Suprapubic skin (tissue), 4 donors: ENCODE data around the gene SCAMP2. TPM values are rescaled to one million over a fixed set of nuclear protein-coding genes. Genes with fewer than 3 reads are reported as not detected.

Experiments used
- DNase-seq, 2 donors: peaks; one replicate each; pipeline ENCODE4 v3.0.0-alpha.2; 2019; ENCODE audit warnings: low spot score in 2 of 2
- H3K27ac ChIP-seq: fragments of 200-600 bp; sonication (generic); one replicate; pipeline ENCODE4 v1.5.1; 2019
- H3K27me3 ChIP-seq: fragments of 200-600 bp; sonication (generic); one replicate; pipeline ENCODE4 v1.5.1; 2019
- H3K36me3 ChIP-seq: fragments of 200-600 bp; sonication (generic); one replicate; pipeline ENCODE4 v1.5.1; 2019
- H3K4me1 ChIP-seq: fragments of 200-600 bp; sonication (generic); one replicate; pipeline ENCODE4 v1.5.1; 2019
- H3K4me3 ChIP-seq: fragments of 200-600 bp; sonication (generic); one replicate; pipeline ENCODE4 v1.5.1; 2019; ENCODE audit warnings: mild to moderate bottlenecking
- H3K9me3 ChIP-seq: fragments of 200-600 bp; sonication (generic); one replicate; pipeline ENCODE4 v1.5.1; 2019
- EP300 ChIP-seq: sonication (generic); formaldehyde crosslinking; IDR thresholded peaks from one replicate; pipeline ENCODE4 v1.6.1; 2017; ENCODE audit warnings: antibody characterized with exemption
- POLR2A ChIP-seq, 2 donors: fragments of 450-650 bp; IDR thresholded peaks; one replicate each; pipeline ENCODE4 v1.6.1; 2017; ENCODE audit warnings: antibody characterized with exemption in 2 of 2, mild to moderate bottlenecking in 2 of 2, moderate library complexity in 2 of 2
- POLR2AphosphoS5 ChIP-seq, 3 donors: sonication (generic); formaldehyde crosslinking; IDR thresholded peaks; one replicate each; pipeline ENCODE4 v1.6.1; 2017; ENCODE audit warnings: antibody characterized with exemption in 3 of 3
- WGBS: methylation state at CpG from one replicate; pipeline ENCODE4 v1.1.5; 2018; 5-methylcytosine and 5-hydroxymethylcytosine counted together
- total RNA-seq, 4 donors: library from RNA; depleted of rRNA; stranded (reverse); fragments of >200 nt; gene quantifications; one replicate each; pipeline ENCODE4 v1.1.0, GENCODE V29; 2016
- TF ChIP-seq, protein P1 (sequence below), 2 donors: fragments of 200-600 bp in 1 of 2; fragments of 450-650 bp in 1 of 2; sonication (generic) in 1 of 2; IDR thresholded peaks; one replicate each; pipeline ENCODE4 v1.5.1; 2016 to 2019; ENCODE audit warnings: antibody characterized with exemption in 2 of 2, mild to moderate bottlenecking in 1 of 2, moderate library complexity in 1 of 2

Gene SCAMP2
- total RNA-seq, 4 donors from 2014 or later: 82.7 to 120 (median 102) TPM

DNA sequence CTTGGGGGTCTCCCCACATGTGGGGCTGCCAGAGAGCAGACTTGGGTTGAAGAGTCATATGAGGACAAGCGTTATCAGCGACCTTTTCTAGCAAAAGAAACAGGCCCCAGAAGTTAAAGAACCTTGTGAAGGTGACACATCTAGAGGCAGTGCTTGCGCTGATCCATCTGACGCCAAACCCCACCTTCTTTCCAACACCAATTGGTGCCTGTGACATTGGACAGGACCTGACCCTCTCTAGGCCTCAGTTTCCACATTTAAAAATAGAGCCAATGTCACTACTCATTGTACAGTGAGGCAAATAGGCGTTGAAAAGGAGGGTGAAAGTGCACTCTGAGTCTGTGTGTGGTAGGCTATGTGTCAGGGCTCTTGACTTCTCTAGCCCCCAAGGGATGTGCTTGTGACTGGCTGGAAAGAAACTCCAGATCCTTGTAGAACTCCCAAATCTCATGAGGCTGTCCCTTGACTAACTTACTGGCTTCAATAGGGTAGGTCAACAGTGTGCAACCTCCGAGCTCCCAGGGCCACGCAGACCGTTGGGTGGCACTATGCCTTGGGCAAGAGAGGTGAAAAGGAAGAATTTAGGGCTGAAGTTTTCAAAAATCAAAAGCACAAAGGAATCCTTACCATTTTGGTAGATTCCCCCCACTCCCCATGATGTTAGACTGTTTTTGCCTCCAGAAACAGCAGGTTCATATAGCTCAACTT lies 34.2 kb upstream of the SCAMP2 start:
- peaks cover 31% of the 10 kb centered on the region for H3K36me3 ChIP-seq
- no peaks in the 10 kb centered on the region for H3K9me3 ChIP-seq
- peak overlapping the region; percentile 99 for H3K4me3 ChIP-seq
- TF ChIP-seq POLR2AphosphoS5 (IDR thresholded peaks at IDR 0.05) (no peak), POLR2A (IDR thresholded peaks at IDR 0.05) (no peak), EP300 (no peak)
- TF ChIP-seq, protein P1, sequence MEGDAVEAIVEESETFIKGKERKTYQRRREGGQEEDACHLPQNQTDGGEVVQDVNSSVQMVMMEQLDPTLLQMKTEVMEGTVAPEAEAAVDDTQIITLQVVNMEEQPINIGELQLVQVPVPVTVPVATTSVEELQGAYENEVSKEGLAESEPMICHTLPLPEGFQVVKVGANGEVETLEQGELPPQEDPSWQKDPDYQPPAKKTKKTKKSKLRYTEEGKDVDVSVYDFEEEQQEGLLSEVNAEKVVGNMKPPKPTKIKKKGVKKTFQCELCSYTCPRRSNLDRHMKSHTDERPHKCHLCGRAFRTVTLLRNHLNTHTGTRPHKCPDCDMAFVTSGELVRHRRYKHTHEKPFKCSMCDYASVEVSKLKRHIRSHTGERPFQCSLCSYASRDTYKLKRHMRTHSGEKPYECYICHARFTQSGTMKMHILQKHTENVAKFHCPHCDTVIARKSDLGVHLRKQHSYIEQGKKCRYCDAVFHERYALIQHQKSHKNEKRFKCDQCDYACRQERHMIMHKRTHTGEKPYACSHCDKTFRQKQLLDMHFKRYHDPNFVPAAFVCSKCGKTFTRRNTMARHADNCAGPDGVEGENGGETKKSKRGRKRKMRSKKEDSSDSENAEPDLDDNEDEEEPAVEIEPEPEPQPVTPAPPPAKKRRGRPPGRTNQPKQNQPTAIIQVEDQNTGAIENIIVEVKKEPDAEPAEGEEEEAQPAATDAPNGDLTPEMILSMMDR (IDR thresholded peaks at IDR 0.05): no peak
- H3K27ac ChIP-seq: peak overlapping the region; percentile 96
- no peaks in the 10 kb centered on the region for H3K27me3 ChIP-seq
- DNase-seq: no peak
- H3K4me1 ChIP-seq: peaks cover 19% of the 10 kb centered on the region
- 34% methylated on average over 8 of the region's 8 CpGs for WGBS

DNA sequence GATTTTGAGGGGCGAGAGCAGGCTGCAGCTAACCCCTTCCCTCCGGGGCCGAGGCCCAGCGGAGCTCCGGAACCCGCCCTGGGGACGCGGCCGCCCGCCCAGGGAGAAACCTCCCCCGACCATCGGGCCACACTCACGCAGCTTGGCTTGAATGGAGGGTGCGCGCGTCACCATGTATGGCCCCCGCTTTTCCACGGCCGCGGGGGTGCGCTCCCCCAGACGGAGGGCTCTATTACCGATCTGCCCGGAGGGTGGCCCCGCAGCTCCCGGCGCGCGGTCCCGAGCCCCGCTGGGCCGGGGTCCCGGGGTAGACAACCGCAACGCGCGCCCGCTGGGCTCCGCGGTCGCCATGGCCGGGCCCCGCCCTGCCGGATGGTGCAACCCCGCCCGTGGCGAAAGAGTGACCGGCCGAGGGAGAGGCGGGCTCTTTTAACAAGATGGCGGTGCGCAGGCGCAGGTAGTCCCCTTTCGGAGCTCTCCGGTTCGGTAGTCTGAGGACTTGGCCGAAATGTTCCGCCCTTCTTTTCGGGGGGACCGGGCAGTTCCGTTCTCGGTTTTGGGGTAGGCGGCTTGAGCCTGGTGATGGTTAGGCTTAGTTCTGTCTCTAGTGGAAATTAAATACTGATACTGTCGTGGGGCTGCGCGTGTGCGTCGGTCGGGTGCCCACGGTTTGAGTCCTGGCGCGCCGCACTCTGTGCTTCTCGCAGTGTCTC lies 33.4 kb upstream of the SCAMP2 start, which contains the start of gene FAM219B:
TSS of gene FAM219B (minus strand) at position 402 of the 713 bp plus-strand sequence. CDS start at position 351, 51 bp downstream.
- H3K4me3 ChIP-seq: peak within 1 kb of the TSS; percentile 99
- WGBS: under 1% methylated on average over 34 of the region's 74 CpGs
- H3K36me3 ChIP-seq: peaks cover 28% of the 10 kb centered on the region
- DNase-seq: peak; percentile 96 to 98
- TF ChIP-seq, protein P1 (IDR thresholded peaks at IDR 0.05): no peak
- peak; percentile 48 to 63 for TF ChIP-seq POLR2A (IDR thresholded peaks at IDR 0.05)
- peaks cover 25% of the 10 kb centered on the region for H3K4me1 ChIP-seq
- H3K27ac ChIP-seq: peak within 1 kb of the TSS; percentile 96
- H3K9me3 ChIP-seq: no peaks in the 10 kb centered on the region
- no peaks in the 10 kb centered on the region for H3K27me3 ChIP-seq

DNA sequence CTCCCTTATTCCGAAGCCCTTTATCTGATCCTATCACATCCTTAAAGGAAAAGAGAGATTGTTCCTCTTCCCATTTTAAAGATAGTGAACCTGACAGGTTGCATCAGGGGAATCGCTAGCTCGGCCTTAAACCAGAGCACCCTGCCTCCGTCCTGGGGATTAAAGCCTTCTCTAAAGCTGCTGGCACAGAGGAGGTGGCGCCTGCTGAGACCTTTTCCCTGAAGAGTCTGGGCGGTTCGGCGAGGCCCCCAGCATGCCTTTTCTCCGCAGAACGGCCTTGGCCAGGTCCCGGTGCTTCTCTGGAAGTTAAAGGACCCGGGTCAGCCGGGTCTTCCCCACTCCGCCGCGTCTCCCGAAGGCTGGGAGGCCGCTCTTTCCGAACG lies 32.9 kb upstream of the SCAMP2 start:
- no peak for TF ChIP-seq EP300
- TF ChIP-seq, protein P1 (IDR thresholded peaks at IDR 0.05): no peak
- no peak for TF ChIP-seq POLR2A (IDR thresholded peaks at IDR 0.05)
- TF ChIP-seq POLR2AphosphoS5 (IDR thresholded peaks at IDR 0.05): no peak
- WGBS: 2% methylated on average over 8 of the region's 20 CpGs
- H3K4me1 ChIP-seq: peaks cover 30% of the 10 kb centered on the region

DNA sequence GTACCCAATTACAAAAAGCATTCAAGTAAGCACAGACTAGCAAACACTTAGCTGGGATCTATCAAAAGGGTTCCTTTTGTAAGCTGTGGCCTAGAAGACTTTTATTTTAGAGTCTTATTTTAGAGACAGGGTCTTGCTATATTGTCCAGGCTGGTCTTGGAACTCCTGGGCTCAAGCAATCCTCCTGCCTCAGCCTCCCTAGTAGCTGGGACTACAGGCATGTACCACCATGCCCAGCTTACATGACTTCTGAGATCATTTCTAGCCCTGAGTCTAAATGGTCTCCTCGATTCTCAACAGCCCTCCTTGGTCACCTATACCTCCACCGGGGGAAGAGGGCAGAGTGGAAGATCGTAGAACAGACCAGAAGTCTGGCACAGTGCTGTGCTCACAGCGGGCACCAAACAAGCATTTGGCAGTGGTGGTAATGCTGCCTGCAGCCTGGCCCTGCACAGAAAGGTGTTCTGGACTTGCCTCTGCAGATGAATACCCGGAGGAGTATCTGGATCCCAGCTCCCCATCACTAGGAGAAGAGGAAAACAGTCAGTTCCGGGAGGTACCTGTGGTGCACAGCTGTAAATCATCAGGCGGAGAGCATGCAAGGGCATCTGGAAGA lies 31.1 kb upstream of the SCAMP2 start:
- no peak overlapping the region for H3K4me3 ChIP-seq
- no peaks in the 10 kb centered on the region for H3K27me3 ChIP-seq
- H3K36me3 ChIP-seq: peaks cover 45% of the 10 kb centered on the region
- peaks cover 31% of the 10 kb centered on the region for H3K4me1 ChIP-seq
- H3K9me3 ChIP-seq: no peaks in the 10 kb centered on the region
- DNase-seq: no peak
- H3K27ac ChIP-seq: no peak overlapping the region
- 89% methylated on average over 7 of the region's 7 CpGs for WGBS
- TF ChIP-seq, protein P1 (IDR thresholded peaks at IDR 0.05): no peak
- TF ChIP-seq POLR2A (IDR thresholded peaks at IDR 0.05) (no peak), EP300 (no peak), POLR2AphosphoS5 (IDR thresholded peaks at IDR 0.05) (no peak)

More for the DNA sequence above, 32.9 kb upstream of the SCAMP2 start:
- H3K27me3 ChIP-seq: no peaks in the 10 kb centered on the region
- H3K4me3 ChIP-seq: peak overlapping the region; percentile 99
- peak in 1 of 2 donors; percentile 71 for DNase-seq
- H3K36me3 ChIP-seq: peaks cover 29% of the 10 kb centered on the region
- H3K9me3 ChIP-seq: no peaks in the 10 kb centered on the region
- peak overlapping the region; percentile 96 for H3K27ac ChIP-seq

DNA sequence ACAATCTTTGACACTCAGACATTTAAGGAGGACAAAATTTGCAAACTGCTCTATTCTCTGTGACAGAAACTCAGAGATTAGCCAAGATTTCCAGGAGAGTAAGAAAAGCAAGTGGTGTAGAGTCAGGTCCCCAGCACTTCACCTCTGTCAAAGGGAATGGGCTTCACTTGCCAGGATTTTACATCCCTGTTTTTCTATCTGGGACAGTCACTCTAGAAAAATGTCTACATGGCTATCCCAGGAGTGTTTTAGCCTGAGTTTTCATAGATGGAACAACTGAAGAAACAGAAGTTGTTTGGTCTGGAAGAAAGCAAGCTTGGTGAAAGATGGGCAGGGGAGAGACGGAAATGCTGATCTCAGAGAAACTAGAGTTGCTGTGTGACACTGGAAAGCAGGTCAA lies 30.5 kb upstream of the SCAMP2 start:
- H3K4me3 ChIP-seq: no peak overlapping the region
- H3K27ac ChIP-seq: no peak overlapping the region
- H3K27me3 ChIP-seq: no peaks in the 10 kb centered on the region
- H3K36me3 ChIP-seq: peaks cover 51% of the 10 kb centered on the region
- H3K4me1 ChIP-seq: peaks cover 31% of the 10 kb centered on the region
- WGBS: 97% methylated on average over 1 of the region's 1 CpG
- H3K9me3 ChIP-seq: no peaks in the 10 kb centered on the region
- no peak for TF ChIP-seq POLR2A (IDR thresholded peaks at IDR 0.05)
- TF ChIP-seq, protein P1 (IDR thresholded peaks at IDR 0.05): no peak
- TF ChIP-seq POLR2AphosphoS5 (IDR thresholded peaks at IDR 0.05): no peak
- TF ChIP-seq EP300: no peak
- no peak for DNase-seq
